Brain microvascular endothelial cell (primary cell): Measurements from ENCODE around the gene CD8A.
A peak's percentile ranks its signal among the peaks of the same experiment; 100 is the strongest.

ENCODE experiments used
- DNase-seq: peaks from one replicate; pipeline ENCODE4 v3.0.0-alpha.2; 2020
- H3K27ac ChIP-seq: fragments of 250-450 bp; sonication (Bioruptor Pico); 2 replicates; pipeline ENCODE4 v1.5.1; 2020; ENCODE audit warnings: mild to moderate bottlenecking, moderate library complexity
- H3K27me3 ChIP-seq: fragments of 250-450 bp; sonication (Bioruptor Pico); replicated peaks from 2 replicates; pipeline ENCODE4 v1.5.1; 2020; ENCODE audit warnings: mild to moderate bottlenecking
- H3K36me3 ChIP-seq: fragments of 250-450 bp; sonication (Bioruptor Pico); replicated peaks from 2 replicates; pipeline ENCODE4 v1.5.1; 2020; ENCODE audit warnings: mild to moderate bottlenecking
- H3K4me3 ChIP-seq: 2 replicates; pipeline ENCODE4 v1.5.1; 2011; ENCODE audit warnings: low read depth, mild to moderate bottlenecking, control low read depth, low read length, moderate library complexity
- CTCF ChIP-seq: IDR thresholded peaks from 2 replicates; pipeline ENCODE4 v1.5.1; 2011; ENCODE audit warnings: low read depth, mild to moderate bottlenecking, moderate library complexity, low read length, control low read depth, inconsistent platforms; ENCODE audit errors: missing control alignments
- in situ Hi-C: cut with HindIII; loops from 2 replicates; pipeline ENCODE4 v1.10.0; 2017; ENCODE audit warnings: low sequenced_read_pairs, low pct_ligation_motif_present

Gene CD8A

GRCh38 chr2:86760371-86760770 is 30.3 kb downstream of the CD8A start:
- no peak for DNase-seq
- no peak for TF ChIP-seq CTCF
- Histone ChIP-seq H3K36me3 (no peaks in the 10 kb centered on the region), H3K4me3 (no peak overlapping the region), H3K27ac (no peak overlapping the region), H3K27me3 (no peaks in the 10 kb centered on the region)
- in situ Hi-C loops: no loop called here

DNA sequence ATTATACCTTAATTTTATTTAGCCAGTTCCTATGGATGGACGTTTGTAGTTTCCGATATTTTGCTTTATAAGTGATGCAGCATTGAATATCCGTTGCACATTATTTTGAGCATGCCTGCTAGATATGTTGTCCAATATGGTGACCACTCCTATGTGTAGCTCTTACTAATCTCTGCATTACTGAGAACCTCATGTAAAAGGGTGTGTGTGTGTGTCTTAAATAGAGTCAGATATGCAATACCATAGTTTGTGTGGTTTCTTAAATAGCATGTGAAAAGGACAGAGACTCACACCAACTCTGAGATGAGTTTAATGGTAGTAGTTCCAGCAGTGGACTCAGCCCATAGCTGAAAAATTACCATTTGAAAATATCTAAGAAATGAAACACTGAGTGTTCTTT is 32.3 kb downstream of the CD8A start:
- DNase-seq: no peak
- in situ Hi-C loops: no loop called here
- no peak overlapping the region for H3K27ac ChIP-seq
- H3K4me3 ChIP-seq: no peak overlapping the region
- H3K36me3 ChIP-seq: no peaks in the 10 kb centered on the region
- H3K27me3 ChIP-seq: no peaks in the 10 kb centered on the region
- no peak for TF ChIP-seq CTCF

GRCh38 chr2:86753606-86754005 is 37.1 kb downstream of the CD8A start:
- no peak for TF ChIP-seq CTCF
- no peaks in the 10 kb centered on the region for H3K36me3 ChIP-seq
- H3K27me3 ChIP-seq: no peaks in the 10 kb centered on the region
- no peak overlapping the region for H3K27ac ChIP-seq
- H3K4me3 ChIP-seq: no peak overlapping the region
- in situ Hi-C loops: no loop called here
- peak; percentile 27 for DNase-seq

DNA sequence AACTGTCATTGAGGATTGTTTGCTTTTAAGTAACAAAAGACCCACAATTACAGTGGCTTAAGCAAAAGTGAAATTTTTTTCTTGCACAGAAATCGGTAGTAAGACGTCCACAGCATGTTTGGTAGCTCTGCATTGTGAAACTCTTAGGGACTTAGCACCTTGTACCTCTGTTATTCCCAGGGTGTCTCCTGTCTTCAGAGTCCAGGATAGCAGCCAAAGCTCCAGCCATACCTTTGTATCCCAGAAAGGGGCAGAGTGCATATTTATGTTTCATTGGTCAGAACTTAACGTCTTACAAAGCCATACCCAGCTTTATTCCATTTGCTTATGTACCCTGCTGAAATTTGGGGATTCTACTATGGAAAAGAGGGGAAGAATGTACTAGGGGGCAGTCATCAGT is 37.8 kb downstream of the CD8A start:
- in situ Hi-C loops: no loop called here
- DNase-seq: no peak
- H3K27me3 ChIP-seq: no peaks in the 10 kb centered on the region
- H3K27ac ChIP-seq: no peak overlapping the region
- TF ChIP-seq CTCF: no peak
- H3K4me3 ChIP-seq: no peak overlapping the region
- H3K36me3 ChIP-seq: no peaks in the 10 kb centered on the region

- no peak for DNase-seq
- no peak for TF ChIP-seq CTCF
- no peaks in the 10 kb centered on the region for H3K27me3 ChIP-seq
- H3K27ac ChIP-seq: no peak overlapping the region
- H3K36me3 ChIP-seq: no peaks in the 10 kb centered on the region
- in situ Hi-C loops: no loop called here
- H3K4me3 ChIP-seq: no peak overlapping the region
Measured at GRCh38 chr2:86751778-86752177, 38.9 kb downstream of the CD8A start.

GRCh38 chr2:86750240-86750839 is 40.4 kb downstream of the CD8A start:
- no peak overlapping the region for H3K27ac ChIP-seq
- DNase-seq: no peak
- in situ Hi-C loops: no loop called here
- TF ChIP-seq CTCF: no peak
- H3K27me3 ChIP-seq: no peaks in the 10 kb centered on the region
- no peaks in the 10 kb centered on the region for H3K36me3 ChIP-seq
- H3K4me3 ChIP-seq: no peak overlapping the region
